Testis (tissue), 2 donors: ENCODE measurements around the gene TEX22.

Experiments used
- CTCF ChIP-seq, 3 experiments: fragments of 450-650 bp in 2 of 3; fragments of 200-600 bp in 1 of 3; sonication (generic) in 1 of 3; IDR thresholded peaks; one replicate each; pipeline ENCODE4 v1.5.1; 2016 to 2019; ENCODE audit warnings: antibody characterized with exemption in 3 of 3, mild to moderate bottlenecking in 2 of 3, moderate library complexity in 1 of 3
- POLR2A ChIP-seq: fragments of 450-650 bp; IDR thresholded peaks from one replicate; pipeline ENCODE4 v1.6.1; 2017; ENCODE audit warnings: antibody characterized with exemption, mild to moderate bottlenecking, moderate library complexity

GRCh38 chr14:105353136-105353535 lies 45.2 kb upstream of the TEX22 start:
- TF ChIP-seq CTCF (IDR thresholded peaks at IDR 0.05) (no peak), POLR2A (no peak)
